ENCODE results near the gene ZDHHC4.

The ZDHHC4 gene

DNA sequence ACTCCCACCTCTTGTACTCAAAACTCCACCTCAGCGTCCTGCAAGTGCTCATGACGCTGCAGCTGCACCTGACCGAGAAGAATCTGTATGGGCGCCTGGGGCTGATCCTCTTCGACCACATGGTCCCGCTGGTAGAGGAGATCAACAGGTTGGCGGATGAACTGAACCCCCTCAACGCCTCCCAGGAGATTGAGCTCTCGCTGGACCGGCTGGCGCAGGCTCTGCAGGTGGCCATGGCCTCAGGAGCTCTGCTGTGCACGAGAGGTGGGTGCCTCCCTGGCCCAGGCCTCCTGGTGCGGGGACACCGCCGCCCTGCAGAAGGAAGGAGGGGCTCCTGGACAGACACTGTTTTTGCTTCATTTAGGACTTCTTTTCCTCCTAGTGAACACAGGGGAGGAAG is 22.8 kb downstream of the ZDHHC4 start:
- no peak for TF ChIP-seq ZFX (IDR thresholded peaks at IDR 0.05; ENCODE audit: borderline replicate concordance)
- TF ChIP-seq, protein P1, sequence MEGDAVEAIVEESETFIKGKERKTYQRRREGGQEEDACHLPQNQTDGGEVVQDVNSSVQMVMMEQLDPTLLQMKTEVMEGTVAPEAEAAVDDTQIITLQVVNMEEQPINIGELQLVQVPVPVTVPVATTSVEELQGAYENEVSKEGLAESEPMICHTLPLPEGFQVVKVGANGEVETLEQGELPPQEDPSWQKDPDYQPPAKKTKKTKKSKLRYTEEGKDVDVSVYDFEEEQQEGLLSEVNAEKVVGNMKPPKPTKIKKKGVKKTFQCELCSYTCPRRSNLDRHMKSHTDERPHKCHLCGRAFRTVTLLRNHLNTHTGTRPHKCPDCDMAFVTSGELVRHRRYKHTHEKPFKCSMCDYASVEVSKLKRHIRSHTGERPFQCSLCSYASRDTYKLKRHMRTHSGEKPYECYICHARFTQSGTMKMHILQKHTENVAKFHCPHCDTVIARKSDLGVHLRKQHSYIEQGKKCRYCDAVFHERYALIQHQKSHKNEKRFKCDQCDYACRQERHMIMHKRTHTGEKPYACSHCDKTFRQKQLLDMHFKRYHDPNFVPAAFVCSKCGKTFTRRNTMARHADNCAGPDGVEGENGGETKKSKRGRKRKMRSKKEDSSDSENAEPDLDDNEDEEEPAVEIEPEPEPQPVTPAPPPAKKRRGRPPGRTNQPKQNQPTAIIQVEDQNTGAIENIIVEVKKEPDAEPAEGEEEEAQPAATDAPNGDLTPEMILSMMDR (IDR thresholded peaks at IDR 0.05), result no peak
- H3K27ac ChIP-seq, result no peak overlapping the region

DNA sequence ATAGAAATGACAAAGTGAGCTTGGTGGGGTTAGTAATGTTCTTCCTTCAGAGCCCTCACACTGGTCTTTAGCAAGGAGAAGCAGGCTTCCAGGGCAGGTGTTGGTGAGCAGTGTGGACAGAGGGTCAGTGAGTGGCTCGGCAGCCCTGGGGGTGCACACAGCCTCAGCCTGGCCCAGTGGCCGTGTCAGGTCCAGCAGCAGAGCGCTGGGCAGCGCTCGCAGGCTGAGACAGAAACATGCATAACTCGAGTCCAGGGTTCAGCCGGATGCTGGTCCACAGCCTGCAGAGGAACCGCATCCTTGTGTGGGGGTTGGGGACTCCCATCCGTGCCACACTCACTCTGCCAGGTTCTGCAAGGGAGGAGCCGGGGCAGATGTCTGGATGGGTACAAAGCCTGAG is 27.2 kb downstream of the ZDHHC4 start:
- TF ChIP-seq, protein P1 (IDR thresholded peaks at IDR 0.05), result no peak
- TF ChIP-seq ZFX (IDR thresholded peaks at IDR 0.05; ENCODE audit: borderline replicate concordance), result no peak
- H3K27ac ChIP-seq, result no peak overlapping the region

DNA sequence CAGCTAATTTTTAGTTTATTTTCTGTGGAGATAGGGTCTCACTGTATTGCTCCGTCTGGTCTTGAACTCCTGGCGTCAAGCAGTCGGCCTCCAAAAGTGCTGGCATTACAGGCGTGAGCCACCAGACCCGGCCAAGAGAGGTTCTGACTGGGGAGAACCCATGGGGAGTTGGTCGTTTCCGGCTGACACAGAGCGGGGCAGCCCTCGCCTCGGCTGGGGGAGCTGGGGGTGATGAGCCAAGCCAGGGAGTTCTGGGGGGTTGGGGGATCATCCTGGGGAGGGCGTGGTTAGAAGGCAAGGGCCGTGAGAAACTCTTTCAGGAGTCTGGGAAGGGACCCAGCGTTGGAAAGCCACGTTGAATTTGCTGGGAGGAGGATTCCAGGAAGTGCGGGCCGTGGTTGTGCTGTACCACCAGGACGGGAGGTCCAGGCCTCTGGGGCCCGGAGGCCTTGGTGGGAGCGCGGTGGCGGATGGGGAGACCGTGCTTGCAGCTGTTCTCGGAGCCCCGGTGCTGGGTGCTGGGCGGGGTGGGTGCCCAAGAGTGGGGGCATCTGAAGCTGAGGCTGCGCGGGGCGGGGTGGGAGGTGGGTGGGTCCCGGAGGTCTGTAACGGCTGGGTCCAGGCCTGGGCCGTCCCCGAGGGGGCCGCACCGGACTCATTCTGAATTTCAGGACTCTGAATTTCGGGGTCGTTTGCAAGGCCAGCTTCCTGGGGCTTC is 29.8 kb downstream of the ZDHHC4 start:
- no peak overlapping the region for H3K27ac ChIP-seq
- no peak for TF ChIP-seq ZFX (IDR thresholded peaks at IDR 0.05; ENCODE audit: borderline replicate concordance)
- TF ChIP-seq, protein P1 (IDR thresholded peaks at IDR 0.05), result no peak

DNA sequence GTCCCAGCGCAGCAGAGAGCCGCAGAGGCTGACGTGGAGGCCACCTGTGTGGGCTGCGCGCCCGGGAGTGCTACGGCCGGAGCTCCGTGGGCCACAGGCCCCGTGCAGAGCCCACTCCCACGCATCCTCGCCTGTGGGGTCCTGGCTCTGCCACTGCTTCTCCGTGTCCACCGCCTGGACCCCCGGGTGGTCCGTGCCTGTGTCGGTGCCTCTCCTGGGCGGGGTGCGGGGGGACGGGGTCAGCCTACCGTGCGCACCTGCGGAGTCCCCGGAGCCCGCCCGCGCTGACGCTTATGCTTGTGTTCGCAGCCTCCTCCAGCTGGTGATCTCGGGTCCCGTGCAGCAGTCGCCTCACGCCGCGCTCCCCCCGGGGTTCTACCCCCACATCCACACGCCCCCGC is 30.4 kb downstream of the ZDHHC4 start:
- no peak overlapping the region for H3K27ac ChIP-seq
- TF ChIP-seq ZFX (IDR thresholded peaks at IDR 0.05; ENCODE audit: borderline replicate concordance), result no peak
- TF ChIP-seq, protein P1 (IDR thresholded peaks at IDR 0.05), result no peak

DNA sequence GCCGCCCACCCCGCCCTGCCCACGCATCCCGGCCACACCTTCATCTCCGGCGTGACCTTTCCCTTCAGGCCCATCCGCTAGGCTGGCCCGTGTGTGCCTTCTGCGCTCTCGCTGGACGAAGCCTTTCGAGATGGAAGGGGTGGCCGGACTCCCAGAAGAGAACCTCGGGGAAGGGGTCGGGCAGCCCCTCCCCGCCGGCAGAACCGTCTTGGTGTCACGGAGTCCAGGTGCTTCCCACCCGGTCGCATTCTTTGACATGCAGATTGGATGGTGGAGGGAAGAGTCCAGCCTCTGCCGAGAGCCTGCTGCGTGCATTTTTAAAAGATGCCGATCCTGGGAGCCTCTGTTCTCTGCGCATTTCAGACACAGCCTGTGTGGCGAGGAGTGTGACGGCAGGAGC is 30.8 kb downstream of the ZDHHC4 start:
- TF ChIP-seq, protein P1 (IDR thresholded peaks at IDR 0.05), result no peak
- TF ChIP-seq ZFX (IDR thresholded peaks at IDR 0.05; ENCODE audit: borderline replicate concordance), result no peak
- no peak overlapping the region for H3K27ac ChIP-seq

DNA sequence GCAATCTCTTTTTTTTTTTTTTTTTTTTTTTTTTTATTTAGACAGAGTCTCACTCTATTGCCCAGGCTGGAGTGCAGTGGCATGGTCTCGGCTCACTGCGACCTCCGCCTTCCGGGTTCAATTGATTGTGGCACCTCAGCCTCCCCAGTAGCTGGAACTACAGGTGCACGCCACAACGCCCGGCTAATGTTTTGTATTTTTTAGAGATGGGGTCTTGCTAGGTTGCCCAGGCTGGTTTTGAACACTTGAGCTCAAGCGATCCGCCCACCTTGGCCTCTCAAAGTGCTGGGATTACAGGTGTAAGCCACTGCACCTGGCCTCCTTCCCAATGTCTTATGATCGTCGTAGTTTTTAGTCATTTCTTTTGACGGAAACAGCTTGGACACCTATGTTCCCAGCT is 31.5 kb downstream of the ZDHHC4 start:
- no peak for TF ChIP-seq ZFX (IDR thresholded peaks at IDR 0.05; ENCODE audit: borderline replicate concordance)
- TF ChIP-seq, protein P1 (IDR thresholded peaks at IDR 0.05), result no peak
- no peak overlapping the region for H3K27ac ChIP-seq

DNA sequence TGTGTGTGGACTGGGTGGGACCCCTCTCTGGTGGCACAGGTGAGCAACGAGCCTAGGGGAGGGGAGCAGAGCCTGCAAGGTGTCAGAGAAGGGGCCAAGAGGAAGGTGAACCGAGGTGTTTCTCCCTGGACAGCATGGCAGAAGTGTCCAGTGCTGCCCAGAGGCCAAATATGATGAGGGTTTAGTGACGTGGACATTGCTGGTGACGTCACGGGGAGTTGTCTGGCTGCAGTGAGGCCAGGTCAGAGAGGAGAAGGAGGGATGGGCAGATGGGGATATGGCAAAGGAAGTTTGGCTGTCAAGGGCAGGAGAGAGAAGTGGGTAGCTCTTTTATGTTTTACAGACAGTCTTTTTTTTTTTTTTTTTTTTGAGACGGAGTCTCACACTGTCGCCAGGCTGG is 35.6 kb downstream of the ZDHHC4 start:
- H3K27ac ChIP-seq, result no peak overlapping the region
- TF ChIP-seq, protein P1 (IDR thresholded peaks at IDR 0.05), result no peak
- no peak for TF ChIP-seq ZFX (IDR thresholded peaks at IDR 0.05; ENCODE audit: borderline replicate concordance)

Measured in 22Rv1 (cell line).